RWPE1 (cell line): ENCODE measurements around the gene STAC2.

Experiments used
- CTCF ChIA-PET: fragments of 350-600 bp; sonication (Branson Sonifier 250); formaldehyde crosslinking; extraction: SDS; loops from one replicate; lab custom pipeline; 2021; lab: Yijun Ruan, JAX
- POLR2A ChIA-PET: fragments of 400-600 bp; formaldehyde crosslinking; extraction: SDS; loops from one replicate; lab custom pipeline; 2020; ENCODE audit warnings: antibody characterized with exemption; ENCODE audit not compliant: low non-redundant PET; lab: Yijun Ruan, JAX
- DNase-seq: peaks from one replicate; pipeline ENCODE4 v3.0.0; 2012; ENCODE audit warnings: low spot score
- H3K27ac ChIP-seq: fragments of 450-650 bp; 2 replicates; pipeline ENCODE4 v1.5.1; 2017
- CTCF ChIP-seq: fragments of 450-650 bp; conservative IDR thresholded peaks from 2 replicates; pipeline ENCODE4 v1.5.1; 2017; ENCODE audit warnings: low read depth, mild to moderate bottlenecking

Gene STAC2

GRCh38 chr17:39205112-39205526 is 20.6 kb downstream of the STAC2 start:
- POLR2A ChIA-PET, result no interaction called here
- no peak for DNase-seq
- CTCF ChIA-PET, result interaction anchor here (0.6 to 5.0 kb wide), 4 partner anchors 18 to 417 kb away, joined by 3 to 145 read pairs (median 4); no protein-coding TSS in a partner anchor
- no peak for TF ChIP-seq CTCF
- H3K27ac ChIP-seq, result peak overlapping the region; percentile 61

GRCh38 chr17:39204245-39204644 is 21.5 kb downstream of the STAC2 start:
- POLR2A ChIA-PET, result no interaction called here
- no peak for DNase-seq
- no peak for TF ChIP-seq CTCF
- peak overlapping the region; percentile 61 for H3K27ac ChIP-seq
- CTCF ChIA-PET, result interaction anchor here (0.7 to 1.0 kb wide), 3 partner anchors 34 to 40 kb away, joined by 3 read pairs; no protein-coding TSS in a partner anchor

- POLR2A ChIA-PET, result interaction anchor here (0.7 kb wide), 1 partner anchor 1102 kb away, joined by 7 read pairs; no protein-coding TSS in a partner anchor
- no peak for DNase-seq
- peak overlapping the region; percentile 88 for H3K27ac ChIP-seq
- no peak for TF ChIP-seq CTCF
- CTCF ChIA-PET, result interaction anchor here (0.7 kb wide), 1 partner anchor 37 kb away, joined by 4 read pairs; no protein-coding TSS in a partner anchor
Measured at GRCh38 chr17:39200957-39201510, 24.7 kb downstream of the STAC2 start.

GRCh38 chr17:39200070-39200879 is 25.5 kb downstream of the STAC2 start, which contains the start of gene RPL19:
Gene RPL19, plus strand, starts transcription at chr17:39200283. Its CDS starts 62 bp downstream, at chr17:39200345.
- ChIA-PET CTCF (interaction anchor here (0.7 to 1.1 kb wide), 6 partner anchors 25 to 1107 kb away, joined by 3 to 6 read pairs (median 5); no protein-coding TSS in a partner anchor), POLR2A (interaction anchor here (0.5 to 1.5 kb wide), 7 partner anchors 21 to 251 kb away, joined by 3 to 7 read pairs (median 4); partner anchors contain the start of gene FBXL20)
- DNase-seq, result peak; percentile 84
- H3K27ac ChIP-seq, result peak within 1 kb of the TSS; percentile 88
- no peak for TF ChIP-seq CTCF

- peak overlapping the region; percentile 88 for H3K27ac ChIP-seq
- peak; percentile 96 for DNase-seq
- ChIA-PET POLR2A (interaction anchor here (0.5 to 1.5 kb wide), 6 partner anchors 21 to 240 kb away, joined by 3 to 7 read pairs (median 4); partner anchors contain the start of gene FBXL20), CTCF (interaction anchor here (0.5 to 1.1 kb wide), 6 partner anchors 24 to 1108 kb away, joined by 3 to 6 read pairs (median 5); no protein-coding TSS in a partner anchor)
- no peak for TF ChIP-seq CTCF
Measured at GRCh38 chr17:39199820-39200069, 26.0 kb downstream of the STAC2 start.

- no peak for TF ChIP-seq CTCF
- peak overlapping the region; percentile 88 for H3K27ac ChIP-seq
- CTCF ChIA-PET, result no interaction called here
- no peak for DNase-seq
- POLR2A ChIA-PET, result interaction anchor here (0.8 kb wide), 1 partner anchor 25 kb away, joined by 3 read pairs; no protein-coding TSS in a partner anchor
Measured at GRCh38 chr17:39198186-39198566, 27.6 kb downstream of the STAC2 start.
